GM19025 (cell line): ENCODE results near the gene VPS18.

Source experiments
- ATAC-seq: cut with Tn5 transposase; IDR thresholded peaks from one replicate; pipeline ENCODE4 v1.9.1; 2021; ENCODE audit warnings: mild to moderate bottlenecking, low read depth, moderate library complexity; ENCODE audit not compliant: unreplicated experiment

Gene VPS18

DNA sequence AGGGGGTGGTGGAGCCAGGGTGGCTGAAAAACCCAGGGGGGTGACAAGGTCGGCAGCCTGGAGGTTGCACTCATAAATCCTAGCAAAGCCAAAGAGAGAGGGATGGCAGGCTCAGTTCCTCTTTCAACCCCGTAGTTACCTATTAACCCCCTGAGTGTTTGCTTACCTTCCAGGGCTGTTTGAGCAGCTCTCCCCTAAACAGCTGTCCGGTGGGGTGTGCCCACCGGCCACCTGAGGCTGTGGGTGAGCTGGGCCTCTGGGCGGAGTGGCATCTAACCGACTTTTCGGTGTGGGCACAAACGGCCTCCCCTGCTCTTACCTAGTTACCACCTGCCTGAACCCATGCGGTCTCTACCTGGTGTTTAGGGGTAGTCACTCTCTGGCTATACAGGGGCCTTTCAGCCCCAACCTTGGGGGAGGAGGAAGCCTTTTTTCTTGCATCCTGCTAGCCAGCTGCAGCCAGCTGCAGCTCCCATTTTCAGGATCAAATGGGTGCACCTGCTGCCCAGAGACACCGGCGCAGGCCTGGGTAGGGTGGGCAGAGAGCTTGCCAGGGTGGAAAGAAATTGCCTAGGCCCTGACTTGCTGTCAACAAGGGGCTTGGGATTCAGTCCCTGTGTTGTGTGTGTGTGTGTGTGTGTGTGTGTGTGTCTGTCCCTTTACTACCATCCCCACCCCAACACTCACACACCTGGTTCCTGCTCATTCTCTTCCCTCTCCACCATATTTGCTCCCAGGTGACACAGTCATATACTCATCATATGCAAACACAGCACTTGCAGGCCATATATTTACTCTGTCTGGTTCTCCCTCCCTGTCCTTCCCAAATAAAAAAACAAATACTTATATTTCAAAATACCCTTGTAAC, 38.6 kb downstream of the VPS18 start:
- no peak for ATAC-seq

DNA sequence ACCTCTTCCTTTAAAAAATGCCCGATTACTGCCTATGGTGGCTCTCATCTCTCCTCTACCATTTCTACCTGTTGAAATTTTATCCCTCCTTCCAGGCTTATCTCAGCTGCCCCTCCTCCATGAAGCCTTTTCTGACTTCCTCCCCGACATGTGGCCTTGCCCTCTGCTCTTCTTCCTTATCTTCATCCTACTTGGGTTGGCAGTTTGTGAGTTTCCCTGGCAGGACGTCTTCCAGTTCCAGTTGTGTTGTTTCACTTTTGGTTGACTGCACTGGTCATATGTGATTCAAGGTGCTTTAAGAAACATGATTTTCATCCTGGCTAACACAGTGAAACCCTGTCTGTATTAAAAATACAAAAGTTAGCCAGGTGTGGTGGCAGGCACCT, 39.3 kb downstream of the VPS18 start:
- no peak for ATAC-seq

DNA sequence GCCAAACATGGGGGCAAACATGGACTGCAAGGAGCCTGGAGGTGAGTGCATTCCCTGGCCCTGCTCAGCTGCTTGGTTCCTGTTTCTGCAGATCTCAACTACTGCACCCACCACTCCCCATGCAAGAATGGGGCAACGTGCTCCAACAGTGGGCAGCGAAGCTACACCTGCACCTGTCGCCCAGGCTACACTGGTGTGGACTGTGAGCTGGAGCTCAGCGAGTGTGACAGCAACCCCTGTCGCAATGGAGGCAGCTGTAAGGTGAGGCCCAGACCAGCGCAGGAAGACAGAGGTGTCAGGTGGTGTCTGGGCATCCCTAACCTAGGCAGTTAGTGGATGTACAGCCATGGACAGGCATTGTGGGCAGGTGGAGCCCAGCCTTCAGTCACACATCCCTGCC, 40.2 kb downstream of the VPS18 start:
- no peak for ATAC-seq

DNA sequence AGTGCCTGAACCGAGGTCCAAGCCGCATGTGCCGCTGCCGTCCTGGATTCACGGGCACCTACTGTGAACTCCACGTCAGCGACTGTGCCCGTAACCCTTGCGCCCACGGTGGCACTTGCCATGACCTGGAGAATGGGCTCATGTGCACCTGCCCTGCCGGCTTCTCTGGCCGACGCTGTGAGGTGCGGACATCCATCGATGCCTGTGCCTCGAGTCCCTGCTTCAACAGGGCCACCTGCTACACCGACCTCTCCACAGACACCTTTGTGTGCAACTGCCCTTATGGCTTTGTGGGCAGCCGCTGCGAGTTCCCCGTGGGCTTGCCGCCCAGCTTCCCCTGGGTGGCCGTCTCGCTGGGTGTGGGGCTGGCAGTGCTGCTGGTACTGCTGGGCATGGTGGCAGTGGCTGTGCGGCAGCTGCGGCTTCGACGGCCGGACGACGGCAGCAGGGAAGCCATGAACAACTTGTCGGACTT, 42.0 kb downstream of the VPS18 start:
- no peak for ATAC-seq

DNA sequence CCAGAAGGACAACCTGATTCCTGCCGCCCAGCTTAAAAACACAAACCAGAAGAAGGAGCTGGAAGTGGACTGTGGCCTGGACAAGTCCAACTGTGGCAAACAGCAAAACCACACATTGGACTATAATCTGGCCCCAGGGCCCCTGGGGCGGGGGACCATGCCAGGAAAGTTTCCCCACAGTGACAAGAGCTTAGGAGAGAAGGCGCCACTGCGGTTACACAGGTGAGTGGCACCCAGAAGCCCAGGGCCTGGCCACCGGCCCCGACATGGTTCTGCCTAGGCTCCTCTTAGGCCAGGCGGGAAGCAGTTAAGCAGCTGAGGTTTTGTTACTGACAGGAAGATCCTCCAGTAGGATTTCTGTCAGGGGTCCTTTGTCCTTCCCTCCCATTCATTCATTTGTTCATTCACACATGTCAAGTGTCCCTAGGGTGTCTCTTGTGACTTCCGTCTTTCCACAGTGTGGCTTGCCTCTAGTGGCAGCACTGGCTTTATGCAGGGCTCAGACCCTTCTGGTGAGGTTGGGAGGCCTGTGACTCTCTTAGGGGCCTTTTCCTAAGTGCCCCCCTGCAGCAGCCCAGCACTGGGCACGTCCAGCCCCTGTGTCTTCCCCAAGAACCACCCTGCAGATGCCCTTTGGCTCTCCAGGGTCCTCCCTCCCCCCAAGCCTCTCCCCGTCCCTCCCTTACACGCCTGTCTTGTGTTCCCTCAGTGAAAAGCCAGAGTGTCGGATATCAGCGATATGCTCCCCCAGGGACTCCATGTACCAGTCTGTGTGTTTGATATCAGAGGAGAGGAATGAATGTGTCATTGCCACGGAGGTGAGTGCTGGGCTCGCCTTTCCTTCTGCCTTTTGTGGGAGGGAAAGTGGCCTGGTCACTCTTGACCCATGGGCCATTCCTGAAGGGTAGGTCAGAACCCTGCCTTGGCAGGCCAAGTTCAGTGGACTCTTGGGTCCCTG, 42.7 kb downstream of the VPS18 start:
- no peak for ATAC-seq

DNA sequence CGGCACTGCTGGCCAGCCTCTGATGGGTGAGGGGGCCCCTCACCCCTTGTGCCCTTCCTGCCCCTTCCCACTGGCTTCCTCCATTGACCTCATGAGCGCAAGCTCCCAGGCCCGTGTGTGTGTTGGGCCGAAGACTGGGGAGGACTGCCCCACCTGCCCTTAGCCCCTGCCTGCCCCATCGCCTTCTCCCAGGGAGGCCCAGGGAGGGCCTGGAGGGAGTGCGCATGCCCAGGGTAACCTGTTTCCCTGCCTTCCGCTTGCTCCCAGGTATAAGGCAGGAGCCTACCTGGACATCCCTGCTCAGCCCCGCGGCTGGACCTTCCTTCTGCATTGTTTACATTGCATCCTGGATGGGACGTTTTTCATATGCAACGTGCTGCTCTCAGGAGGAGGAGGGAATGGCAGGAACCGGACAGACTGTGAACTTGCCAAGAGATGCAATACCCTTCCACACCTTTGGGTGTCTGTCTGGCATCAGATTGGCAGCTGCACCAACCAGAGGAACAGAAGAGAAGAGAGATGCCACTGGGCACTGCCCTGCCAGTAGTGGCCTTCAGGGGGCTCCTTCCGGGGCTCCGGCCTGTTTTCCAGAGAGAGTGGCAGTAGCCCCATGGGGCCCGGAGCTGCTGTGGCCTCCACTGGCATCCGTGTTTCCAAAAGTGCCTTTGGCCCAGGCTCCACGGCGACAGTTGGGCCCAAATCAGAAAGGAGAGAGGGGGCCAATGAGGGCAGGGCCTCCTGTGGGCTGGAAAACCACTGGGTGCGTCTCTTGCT, 43.7 kb downstream of the VPS18 start:
- no peak for ATAC-seq

DNA sequence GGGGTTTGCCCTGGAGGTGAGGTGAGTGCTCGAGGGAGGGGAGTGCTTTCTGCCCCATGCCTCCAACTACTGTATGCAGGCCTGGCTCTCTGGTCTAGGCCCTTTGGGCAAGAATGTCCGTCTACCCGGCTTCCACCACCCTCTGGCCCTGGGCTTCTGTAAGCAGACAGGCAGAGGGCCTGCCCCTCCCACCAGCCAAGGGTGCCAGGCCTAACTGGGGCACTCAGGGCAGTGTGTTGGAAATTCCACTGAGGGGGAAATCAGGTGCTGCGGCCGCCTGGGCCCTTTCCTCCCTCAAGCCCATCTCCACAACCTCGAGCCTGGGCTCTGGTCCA, 44.3 kb downstream of the VPS18 start:
- ATAC-seq: no peak

DNA sequence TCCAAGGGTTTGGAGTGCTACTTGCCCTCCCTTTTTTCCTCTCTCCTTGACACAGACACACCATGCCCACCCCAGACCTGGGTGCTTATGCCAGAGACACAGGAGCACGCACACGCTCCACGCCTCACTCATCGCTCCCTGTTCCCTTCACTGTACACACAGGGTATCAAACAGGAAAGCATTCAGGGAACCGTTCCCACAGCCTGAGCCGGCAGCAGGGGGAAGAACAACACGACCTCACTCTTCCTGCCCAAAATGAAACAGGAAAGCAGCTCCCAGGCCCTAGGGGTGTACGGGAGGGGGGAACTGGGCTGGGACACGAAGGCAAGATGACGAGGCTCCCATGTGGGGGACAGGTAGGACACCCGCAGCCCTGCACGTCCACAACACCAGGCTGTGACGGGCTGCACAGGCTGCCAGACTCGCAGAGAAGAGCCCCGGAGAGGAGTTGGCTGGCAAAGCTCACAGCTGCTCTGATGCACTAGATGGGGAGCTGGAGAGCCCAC, 46.1 kb downstream of the VPS18 start:
- ATAC-seq: no peak

DNA sequence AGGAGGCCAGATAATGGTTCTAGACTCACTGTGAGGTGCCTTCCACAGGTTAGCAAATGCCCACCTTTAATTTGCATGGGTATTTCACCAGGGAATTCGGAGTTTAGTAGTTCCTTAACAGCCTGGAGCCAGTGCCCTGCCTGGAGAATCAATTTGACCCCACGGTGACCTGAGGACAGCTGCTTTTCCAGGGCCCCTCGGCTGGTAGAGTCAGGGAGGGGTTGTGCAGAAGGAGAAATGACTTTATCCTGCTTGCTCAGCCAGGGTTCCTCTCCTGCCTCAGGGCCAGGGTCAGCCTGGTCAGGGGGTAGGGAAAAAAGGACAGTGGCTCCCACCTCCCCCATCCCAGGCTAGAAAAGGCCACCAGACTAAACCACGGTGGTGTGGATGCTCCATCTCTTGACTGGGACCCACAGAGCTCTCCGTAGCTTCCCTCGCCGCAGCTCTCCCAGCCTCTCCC, 46.8 kb downstream of the VPS18 start:
- no peak for ATAC-seq

DNA sequence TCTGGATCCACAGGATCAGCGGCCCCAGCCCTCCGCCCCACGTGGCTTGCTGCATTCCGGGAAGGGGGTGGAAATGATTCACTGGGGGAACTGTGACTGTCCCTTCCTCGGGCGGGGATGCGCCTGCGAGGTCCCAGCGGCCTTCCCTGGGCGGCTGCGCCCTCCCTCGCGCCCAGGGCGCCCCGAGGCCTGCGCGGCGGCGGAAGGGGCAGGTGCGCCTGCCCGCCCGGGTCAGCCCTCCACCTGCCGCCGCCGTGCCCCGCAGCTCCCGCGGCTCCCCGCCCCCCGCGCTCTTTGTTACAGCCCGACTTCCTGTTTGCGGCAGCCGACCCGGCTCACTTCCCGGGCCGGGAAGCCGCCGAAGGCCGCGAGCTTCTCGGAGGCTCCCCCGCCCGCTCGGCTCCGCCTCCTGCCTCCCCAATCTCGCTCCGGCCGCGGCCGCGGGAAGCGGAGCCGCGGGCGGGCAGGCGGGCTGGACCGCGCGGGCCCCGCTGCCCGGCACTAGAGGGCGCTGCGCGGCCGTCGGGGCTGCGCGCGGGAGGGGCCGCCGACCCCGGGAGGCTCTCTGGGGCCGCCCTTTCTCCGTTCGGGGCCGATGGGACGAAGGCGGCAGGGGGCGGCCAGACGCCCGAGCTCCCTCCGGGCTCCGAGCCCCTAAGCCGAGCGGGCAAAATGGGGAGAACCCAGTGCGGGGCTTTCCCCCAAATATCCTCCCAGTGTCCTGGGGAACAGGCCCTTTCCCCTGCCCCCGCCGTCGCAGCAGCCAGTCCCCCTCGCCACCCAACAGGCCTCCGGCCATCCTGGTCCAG, 47.5 kb downstream of the VPS18 start:
- ATAC-seq: peak; percentile 75

DNA sequence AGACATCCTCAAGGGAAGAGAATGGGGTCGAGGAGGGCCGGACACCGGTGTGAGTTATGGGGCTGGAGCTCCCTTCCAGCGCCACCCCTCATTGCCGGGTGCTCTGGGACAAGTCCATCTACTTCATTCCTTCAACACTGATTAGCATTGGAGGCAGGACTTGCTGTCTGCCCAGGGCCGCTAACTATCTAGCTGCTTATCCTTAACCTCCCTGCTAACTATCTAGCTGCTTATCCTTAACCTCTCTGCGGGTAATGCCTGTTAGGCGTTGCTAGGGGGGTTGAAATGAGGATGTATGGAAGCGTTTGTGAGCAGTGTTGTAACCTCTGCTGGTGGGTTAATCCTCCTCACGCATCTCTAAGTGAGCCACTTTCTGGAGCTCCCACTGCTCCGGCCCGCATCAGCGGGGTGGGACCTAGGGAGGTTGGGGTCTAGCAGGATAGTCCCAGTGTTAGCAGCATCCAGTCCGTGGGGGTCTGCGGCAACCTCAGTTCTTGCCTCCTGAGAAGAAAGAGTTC, 48.1 kb downstream of the VPS18 start:
- no peak for ATAC-seq

DNA sequence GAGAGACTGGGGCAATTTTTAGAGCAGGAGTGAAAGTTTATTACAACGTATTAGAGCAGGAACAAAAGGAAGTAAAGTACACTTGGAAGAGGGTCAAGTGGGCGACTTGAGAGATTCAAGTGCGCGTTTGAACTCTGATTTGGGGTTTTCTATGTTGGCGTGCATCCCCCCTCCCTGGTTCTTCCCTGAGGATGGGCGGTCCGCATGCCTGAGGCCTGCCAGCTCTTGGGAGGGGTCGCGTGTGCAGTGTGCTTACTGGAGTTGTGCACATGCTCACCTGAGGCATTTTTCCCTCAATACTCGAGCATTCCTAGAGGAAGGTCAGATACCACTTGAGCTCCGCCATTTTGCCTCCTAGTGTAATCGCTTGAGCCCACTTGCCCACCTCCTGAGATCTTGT, 48.6 kb downstream of the VPS18 start:
- no peak for ATAC-seq

DNA sequence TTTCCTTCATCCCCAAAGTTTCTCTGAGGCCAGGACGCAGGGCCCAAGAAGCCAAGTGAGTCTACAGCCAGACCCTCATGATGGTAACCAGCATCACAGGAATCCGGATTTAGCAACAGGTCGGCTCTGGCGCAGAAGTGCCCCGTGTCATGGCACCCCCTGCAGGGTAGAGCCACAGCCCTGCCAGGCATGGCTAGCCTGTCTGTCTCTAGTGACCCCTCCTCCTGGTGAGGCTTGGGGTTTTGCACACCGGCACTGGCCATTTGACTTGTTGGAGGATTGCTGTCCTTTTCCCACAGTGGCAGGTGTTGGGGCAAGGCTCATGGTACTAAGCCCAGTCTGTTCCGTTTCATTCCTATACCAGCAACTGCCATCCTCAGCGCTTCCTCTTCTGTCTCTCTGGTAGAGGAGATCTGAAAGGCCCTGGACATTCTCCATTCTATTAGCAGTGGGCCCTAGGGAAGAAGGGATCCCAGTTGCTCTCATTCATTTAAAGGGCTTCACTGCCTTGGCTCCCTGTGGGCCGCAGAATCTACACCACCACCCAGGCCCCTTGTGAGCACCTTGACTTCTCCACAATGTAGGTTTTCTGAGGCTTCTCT, 49.6 kb downstream of the VPS18 start:
- ATAC-seq: no peak

DNA sequence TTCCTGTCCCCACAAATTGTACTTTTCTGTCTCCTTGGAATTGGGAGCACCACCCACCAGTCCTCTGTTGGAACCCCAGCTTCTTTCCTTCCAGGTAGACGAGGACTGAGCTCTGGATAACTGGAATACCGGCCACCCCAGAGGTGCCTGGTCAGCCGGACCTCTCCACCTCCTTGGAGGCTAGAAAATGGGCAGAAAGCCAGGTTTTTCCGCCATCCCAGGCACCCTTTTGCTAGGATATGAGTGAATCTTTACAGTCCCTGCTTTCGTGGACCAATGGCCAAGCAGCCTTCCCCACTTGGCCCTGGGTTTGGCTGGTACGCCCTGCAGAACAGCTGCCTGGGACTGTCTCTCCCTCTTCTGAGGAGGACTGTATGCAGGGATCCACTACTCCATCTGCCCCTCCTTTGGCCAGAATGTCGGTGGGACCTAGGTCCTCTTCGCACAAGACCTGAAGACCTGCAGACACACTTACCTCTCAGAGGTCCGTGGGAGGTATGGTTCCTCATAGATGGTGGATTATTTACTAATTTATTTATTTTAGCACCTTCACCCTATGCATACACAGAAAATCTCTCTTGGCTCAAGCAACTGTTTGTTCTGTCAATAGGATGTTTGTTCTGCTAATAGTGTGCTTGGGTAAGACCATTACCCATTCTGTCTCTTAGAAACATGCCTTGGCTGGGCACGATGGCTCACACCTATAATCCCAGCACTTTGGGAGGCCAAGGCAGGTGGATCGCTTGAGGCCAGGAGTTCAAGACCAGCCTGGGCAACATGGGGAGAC, 50.5 kb downstream of the VPS18 start:
- ATAC-seq: no peak

DNA sequence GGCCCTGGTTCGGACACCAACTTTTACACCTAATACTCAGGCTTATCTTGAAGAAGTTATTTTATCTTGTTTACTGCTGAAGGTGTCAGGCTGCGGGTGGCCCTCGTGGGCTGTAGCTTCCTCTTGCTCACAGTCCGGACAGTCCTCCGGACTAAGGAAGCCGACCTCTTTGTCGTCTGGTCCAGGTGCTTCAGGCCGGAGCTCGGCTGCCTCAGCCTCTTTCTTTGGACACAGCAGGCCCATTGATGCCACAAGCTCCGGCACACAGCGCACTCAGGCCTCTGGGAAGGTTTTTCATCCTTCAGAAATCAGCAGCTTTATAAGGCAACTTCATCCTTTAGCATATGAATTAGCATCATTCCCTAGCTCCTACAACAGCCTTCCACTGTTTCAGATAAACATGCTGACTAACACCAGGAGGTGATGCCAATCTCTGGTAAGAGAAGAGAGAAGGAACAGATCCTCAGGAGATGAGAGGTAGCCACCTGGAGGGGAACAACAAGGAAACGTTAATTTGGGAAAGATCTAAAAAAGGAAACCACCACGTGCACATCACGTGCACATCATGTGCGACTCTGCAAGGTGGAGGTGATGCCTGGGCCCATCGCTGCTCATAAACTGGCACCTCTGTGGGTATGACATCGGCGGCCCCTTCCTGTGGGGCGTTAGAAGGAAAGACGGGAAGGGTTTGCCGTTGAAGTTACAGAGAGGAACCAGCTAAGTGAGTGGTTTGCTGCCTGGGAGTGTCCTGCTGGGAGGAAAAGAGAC, 54.6 kb downstream of the VPS18 start:
- no peak for ATAC-seq

DNA sequence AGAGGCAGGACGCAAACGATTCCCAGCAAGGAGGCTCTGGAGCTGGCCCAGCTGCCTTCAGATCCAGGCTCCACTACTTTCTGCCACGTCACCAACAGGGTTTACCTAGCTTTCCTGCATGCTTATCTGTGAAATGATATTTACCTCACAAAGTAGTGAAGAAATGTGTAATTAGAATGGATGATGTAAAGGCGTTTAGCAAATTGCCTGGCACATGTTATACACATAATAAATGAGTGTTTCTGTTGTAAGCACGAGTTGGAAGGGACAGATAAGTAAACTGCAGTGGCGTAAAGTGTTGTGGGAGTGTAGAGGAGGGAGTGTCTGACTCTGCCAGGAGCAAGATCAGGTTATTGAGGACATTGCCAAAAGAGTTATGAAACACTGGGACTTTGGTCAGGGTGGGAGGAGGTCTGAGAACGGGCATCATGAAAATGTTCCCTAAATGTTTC, 55.5 kb downstream of the VPS18 start:
- ATAC-seq: no peak

DNA sequence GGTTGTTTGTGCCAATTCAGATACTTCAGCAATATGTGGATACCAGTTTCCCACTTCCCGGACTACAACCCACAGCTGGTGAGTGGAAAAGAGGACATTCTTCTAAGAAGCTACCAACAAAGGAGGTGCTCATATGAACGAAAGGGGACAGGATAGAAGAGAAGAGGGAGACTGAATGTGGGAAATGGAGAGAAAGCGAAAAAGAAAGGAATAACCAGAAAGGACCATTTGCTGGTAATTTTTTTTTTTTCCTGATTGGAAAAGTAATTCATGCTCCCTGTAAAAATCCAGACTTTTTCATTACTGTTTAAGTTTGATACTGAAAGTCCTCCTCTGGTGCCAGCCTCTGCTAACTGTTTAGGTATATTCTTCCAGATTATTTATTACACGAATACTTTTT, 57.5 kb downstream of the VPS18 start:
- ATAC-seq: no peak
